SHP77 treated with DMSO at 0.1 percent for 48 hours (cell line): ENCODE results near the gene PSMB10.
A peak's percentile ranks its signal among the peaks of the same experiment; 100 is the strongest.
"Not testable (repeated sequence)": the region's sequence is repeated elsewhere in the genome, so short reads cannot be mapped to it uniquely, and the experiment has no call there.

Source experiments
- DNase-seq: peaks from one replicate; lab custom pipeline; 2025; lab: John Stamatoyannopoulos, UW

The PSMB10 gene

GRCh38 chr16:67942200-67942509 lies 5.5 kb upstream of the PSMB10 start:
- DNase-seq = no peak

GRCh38 chr16:67941469-67942199 lies 5.0 kb upstream of the PSMB10 start:
- DNase-seq = no peak

- no peak for DNase-seq
Observed at GRCh38 chr16:67940446-67941089, 3.9 kb upstream of the PSMB10 start.

GRCh38 chr16:67939507-67940445 lies 3.1 kb upstream of the PSMB10 start:
- DNase-seq = no peak

- not testable (repeated sequence) for DNase-seq
Observed at GRCh38 chr16:67937713-67938112, 1.1 kb upstream of the PSMB10 start.

- DNase-seq = no peak
Observed at GRCh38 chr16:67936880-67937605, 393 bp upstream of the PSMB10 start.

- DNase-seq = peak; percentile 91
Observed at GRCh38 chr16:67935402-67936123, 1.1 kb downstream of the PSMB10 start.

GRCh38 chr16:67935101-67935401 lies 1.6 kb downstream of the PSMB10 start:
- no peak for DNase-seq

GRCh38 chr16:67934306-67935100 lies 2.1 kb downstream of the PSMB10 start:
- DNase-seq = no peak

GRCh38 chr16:67933805-67934204 lies 2.8 kb downstream of the PSMB10 start:
- DNase-seq = no peak

GRCh38 chr16:67932462-67932840 lies 4.2 kb downstream of the PSMB10 start:
- no peak for DNase-seq

- DNase-seq = no peak
Observed at GRCh38 chr16:67931712-67932461, 4.8 kb downstream of the PSMB10 start, which contains the start of gene CTRL. CTRL (minus strand) TSS chr16:67931862; CDS start chr16:67931852, 10 bp downstream.

GRCh38 chr16:67930678-67931211 lies 5.9 kb downstream of the PSMB10 start:
- DNase-seq = no peak

GRCh38 chr16:67930191-67930590 lies 6.5 kb downstream of the PSMB10 start:
- no peak for DNase-seq

GRCh38 chr16:67928561-67929364 lies 7.9 kb downstream of the PSMB10 start:
- peak; percentile 14 for DNase-seq

GRCh38 chr16:67928147-67928546 lies 8.5 kb downstream of the PSMB10 start:
- DNase-seq = no peak

GRCh38 chr16:67927131-67927941 lies 9.3 kb downstream of the PSMB10 start:
- no peak for DNase-seq

- DNase-seq = peak; percentile 67
Observed at GRCh38 chr16:67926181-67926750, 10.4 kb downstream of the PSMB10 start.
